Thyroid gland (tissue), 4 donors: ENCODE measurements around the gene VSTM2B.

Source experiments
- POLR2A ChIP-seq, 2 donors: fragments of 450-650 bp; IDR thresholded peaks; one replicate each; pipeline ENCODE4 v1.6.1; 2017; ENCODE audit warnings: antibody characterized with exemption in 2 of 2, mild to moderate bottlenecking in 2 of 2, moderate library complexity in 1 of 2
- TF ChIP-seq, protein P1 (sequence below), 6 experiments: fragments of 200-600 bp in 3 of 6; fragments of 450-650 bp in 3 of 6; sonication (generic) in 3 of 6; IDR thresholded peaks; one replicate each; pipeline ENCODE4 v1.5.1; 2016 to 2019; ENCODE audit warnings: antibody characterized with exemption in 6 of 6, mild to moderate bottlenecking in 2 of 6, inconsistent platforms in 1 of 6, moderate library complexity in 1 of 6

DNA sequence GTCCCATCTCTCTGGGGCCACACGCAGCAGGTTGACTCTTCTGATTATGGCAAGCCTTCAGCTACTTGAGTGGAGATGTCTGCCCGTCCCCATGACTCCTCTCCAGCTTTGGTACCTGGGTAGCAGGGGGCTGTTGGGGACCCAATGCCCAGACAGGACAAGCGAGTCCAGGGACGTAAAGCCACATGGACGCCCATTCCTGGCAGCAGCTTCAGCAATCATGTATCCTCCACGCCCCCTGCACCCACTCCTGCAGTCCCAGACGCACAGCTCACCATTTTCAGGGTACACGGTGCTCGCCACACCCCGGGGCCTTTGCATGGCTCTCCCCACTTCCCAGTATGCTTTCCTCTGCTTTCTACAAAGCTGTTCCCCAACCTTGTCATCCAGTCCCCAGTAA is 22.0 kb upstream of the VSTM2B start:
- TF ChIP-seq, protein P1, sequence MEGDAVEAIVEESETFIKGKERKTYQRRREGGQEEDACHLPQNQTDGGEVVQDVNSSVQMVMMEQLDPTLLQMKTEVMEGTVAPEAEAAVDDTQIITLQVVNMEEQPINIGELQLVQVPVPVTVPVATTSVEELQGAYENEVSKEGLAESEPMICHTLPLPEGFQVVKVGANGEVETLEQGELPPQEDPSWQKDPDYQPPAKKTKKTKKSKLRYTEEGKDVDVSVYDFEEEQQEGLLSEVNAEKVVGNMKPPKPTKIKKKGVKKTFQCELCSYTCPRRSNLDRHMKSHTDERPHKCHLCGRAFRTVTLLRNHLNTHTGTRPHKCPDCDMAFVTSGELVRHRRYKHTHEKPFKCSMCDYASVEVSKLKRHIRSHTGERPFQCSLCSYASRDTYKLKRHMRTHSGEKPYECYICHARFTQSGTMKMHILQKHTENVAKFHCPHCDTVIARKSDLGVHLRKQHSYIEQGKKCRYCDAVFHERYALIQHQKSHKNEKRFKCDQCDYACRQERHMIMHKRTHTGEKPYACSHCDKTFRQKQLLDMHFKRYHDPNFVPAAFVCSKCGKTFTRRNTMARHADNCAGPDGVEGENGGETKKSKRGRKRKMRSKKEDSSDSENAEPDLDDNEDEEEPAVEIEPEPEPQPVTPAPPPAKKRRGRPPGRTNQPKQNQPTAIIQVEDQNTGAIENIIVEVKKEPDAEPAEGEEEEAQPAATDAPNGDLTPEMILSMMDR (IDR thresholded peaks at IDR 0.05), result no peak
- TF ChIP-seq POLR2A (IDR thresholded peaks at IDR 0.05), result no peak
